Measurements from ENCODE around the gene RFX2.
"Not testable (repeated sequence)": the region's sequence is repeated elsewhere in the genome, so short reads cannot be mapped to it uniquely, and the experiment has no call there.

RFX2 gene

DNA sequence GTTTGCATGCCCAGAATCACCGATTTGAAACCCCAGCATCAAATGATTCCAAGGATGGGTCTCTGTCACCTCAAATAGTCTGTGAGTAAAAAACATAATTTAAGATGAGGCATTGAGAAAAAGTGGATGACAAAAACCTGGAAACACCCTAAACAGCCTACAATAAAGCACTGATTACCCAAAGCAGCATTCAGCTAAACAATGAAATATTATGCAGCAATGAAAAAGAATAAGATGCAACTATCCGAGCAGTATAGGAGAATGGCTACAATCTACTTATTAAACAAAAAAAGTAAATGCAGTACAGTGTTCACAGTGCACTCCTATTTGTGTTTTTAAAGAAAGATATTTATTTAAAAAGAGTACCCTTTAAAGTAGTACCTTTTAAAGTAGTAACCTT is 7.7 kb upstream of the RFX2 start:
- peaks cover 3% of the 10 kb centered on the region; the same call in 1 of the 2 replicates for H3K27me3 ChIP-seq (ENCODE audit: insufficient read depth, low read length)
- no peaks in the 10 kb centered on the region for H3K36me3 ChIP-seq (ENCODE audit: insufficient read depth, low read depth, low read length)
- no peaks in the 10 kb centered on the region for H3K9me3 ChIP-seq (ENCODE audit: insufficient read depth, low read depth, low read length)
- H3K9ac ChIP-seq (ENCODE audit: low read depth, low read length): no peak overlapping the region
- H3K4me3 ChIP-seq (ENCODE audit: low read length): no peak overlapping the region
- H3K4me1 ChIP-seq (ENCODE audit: insufficient read depth, low read length): no peaks in the 10 kb centered on the region
- H3K27ac ChIP-seq (ENCODE audit: low read length): no peak overlapping the region

DNA sequence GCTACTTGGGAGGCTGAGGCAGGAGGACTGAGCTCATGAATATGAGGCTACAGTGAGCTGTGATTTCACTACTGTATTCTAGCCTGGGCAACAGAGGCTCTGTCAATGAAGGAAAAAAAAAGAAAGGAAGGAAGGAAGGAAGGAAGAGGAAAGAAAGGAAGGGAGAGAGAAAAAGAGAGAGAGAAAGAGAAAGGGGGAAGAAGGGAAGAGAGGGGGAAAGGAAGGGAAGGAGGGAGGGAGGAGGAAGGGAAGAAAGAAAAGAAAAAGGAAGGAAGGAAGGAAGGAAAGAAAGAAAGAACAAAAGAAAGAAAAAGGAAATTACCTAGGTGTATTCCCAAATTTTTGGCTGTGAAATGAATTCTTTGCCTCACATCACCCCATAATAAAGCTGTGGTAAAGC is 7.2 kb upstream of the RFX2 start:
- Histone ChIP-seq H3K9ac (ENCODE audit: low read depth, low read length) (no peak overlapping the region), H3K27me3 (ENCODE audit: insufficient read depth, low read length) (peaks cover 3% of the 10 kb centered on the region; the same call in 1 of the 2 replicates)

DNA sequence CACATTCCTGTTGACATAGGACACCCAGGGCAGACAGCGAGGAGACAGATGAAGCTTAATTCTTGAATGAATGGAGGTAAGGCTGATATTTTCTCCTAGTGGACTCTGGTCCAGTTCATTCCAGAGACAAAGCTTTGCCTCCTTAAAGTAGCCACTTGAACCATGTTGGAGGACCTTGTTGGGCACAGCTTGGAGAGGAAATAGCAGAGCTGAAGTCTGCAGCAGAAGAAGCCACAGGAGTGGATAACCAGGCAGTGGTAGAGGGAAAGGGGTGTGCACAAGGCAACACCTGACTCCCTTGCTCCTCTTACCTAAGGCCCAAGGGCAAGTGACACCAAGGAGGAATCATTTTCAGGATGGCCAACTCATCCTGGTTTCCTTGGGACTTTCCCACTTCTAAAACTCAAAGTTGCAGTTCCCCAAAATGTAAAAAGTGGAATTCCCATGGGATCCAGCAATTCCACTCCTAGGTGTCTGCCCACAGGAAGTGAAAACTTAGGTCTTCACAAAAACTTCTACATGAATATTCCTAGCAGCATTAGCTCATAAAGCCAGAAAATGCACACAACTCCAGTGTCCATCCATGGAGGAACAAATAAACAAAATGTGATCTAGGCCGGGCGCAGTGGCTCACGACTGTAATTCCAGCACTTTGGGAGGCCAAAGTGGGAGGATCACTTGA is 6.6 kb upstream of the RFX2 start:
- Histone ChIP-seq H3K4me1 (ENCODE audit: insufficient read depth, low read length) (no peaks in the 10 kb centered on the region), H3K4me3 (ENCODE audit: low read length) (no peak overlapping the region), H3K27me3 (ENCODE audit: insufficient read depth, low read length) (peaks cover 3% of the 10 kb centered on the region; the same call in 1 of the 2 replicates), H3K9ac (ENCODE audit: low read depth, low read length) (no peak overlapping the region), H3K9me3 (ENCODE audit: insufficient read depth, low read depth, low read length) (no peaks in the 10 kb centered on the region), H3K36me3 (ENCODE audit: insufficient read depth, low read depth, low read length) (no peaks in the 10 kb centered on the region), H3K27ac (ENCODE audit: low read length) (no peak overlapping the region)

More for the DNA sequence above, 7.2 kb upstream of the RFX2 start:
- H3K9me3 ChIP-seq (ENCODE audit: insufficient read depth, low read depth, low read length): no peaks in the 10 kb centered on the region
- H3K27ac ChIP-seq (ENCODE audit: low read length): no peak overlapping the region
- H3K36me3 ChIP-seq (ENCODE audit: insufficient read depth, low read depth, low read length): no peaks in the 10 kb centered on the region
- H3K4me3 ChIP-seq (ENCODE audit: low read length): no peak overlapping the region
- H3K4me1 ChIP-seq (ENCODE audit: insufficient read depth, low read length): no peaks in the 10 kb centered on the region

DNA sequence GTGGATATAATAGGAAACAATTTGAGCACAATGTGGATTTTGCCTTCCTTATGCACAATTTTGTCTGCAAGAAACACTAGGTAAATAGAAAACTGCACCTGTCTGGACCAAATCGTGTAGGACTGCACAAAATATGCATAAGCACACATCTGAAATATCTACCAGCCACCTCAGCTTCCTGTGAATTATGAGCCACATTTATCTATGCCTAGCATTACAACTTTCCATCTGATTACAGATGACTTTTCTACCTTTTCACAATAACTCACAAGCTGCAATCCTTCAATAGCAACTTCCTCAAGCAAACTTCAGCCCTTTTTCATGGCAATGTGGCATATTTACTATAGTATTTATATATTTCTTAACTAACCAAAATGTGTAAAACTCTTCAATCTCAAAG is 5.7 kb upstream of the RFX2 start:
- no peaks in the 10 kb centered on the region for H3K9me3 ChIP-seq (ENCODE audit: insufficient read depth, low read depth, low read length)
- H3K36me3 ChIP-seq (ENCODE audit: insufficient read depth, low read depth, low read length): no peaks in the 10 kb centered on the region
- H3K27ac ChIP-seq (ENCODE audit: low read length): no peak overlapping the region
- H3K27me3 ChIP-seq (ENCODE audit: insufficient read depth, low read length): peaks cover 3% of the 10 kb centered on the region; the same call in 1 of the 2 replicates
- no peak overlapping the region for H3K9ac ChIP-seq (ENCODE audit: low read depth, low read length)
- no peaks in the 10 kb centered on the region for H3K4me1 ChIP-seq (ENCODE audit: insufficient read depth, low read length)
- H3K4me3 ChIP-seq (ENCODE audit: low read length): no peak overlapping the region

DNA sequence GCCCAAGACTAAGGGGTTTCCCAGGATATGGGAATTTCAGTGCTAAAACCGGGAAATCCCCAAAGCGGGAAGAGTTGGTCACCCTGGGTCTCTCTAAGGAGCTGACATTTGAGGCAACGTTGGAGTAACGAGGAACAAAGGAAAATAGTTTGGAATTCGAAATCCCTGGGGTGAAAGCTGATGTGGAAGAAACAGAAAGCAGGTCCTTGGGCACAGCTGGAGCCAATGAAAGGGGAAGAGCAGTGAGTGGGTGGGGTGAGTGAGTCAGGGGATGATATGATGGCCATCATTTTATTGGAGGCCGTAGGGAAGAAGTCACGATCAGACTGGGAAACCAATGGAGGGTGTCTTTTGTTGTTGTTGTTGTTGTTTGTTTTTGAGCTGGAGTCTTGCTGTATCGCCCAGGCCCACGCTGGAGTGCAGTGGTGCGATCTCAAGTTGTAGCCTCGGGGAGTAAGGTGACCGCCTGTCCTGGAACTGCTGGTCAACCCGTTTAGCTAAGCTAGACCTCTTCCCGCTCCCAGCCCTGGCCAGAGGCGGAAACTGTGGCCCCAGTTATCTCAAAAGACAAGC is 3.4 kb upstream of the RFX2 start:
- no peak overlapping the region for H3K9ac ChIP-seq (ENCODE audit: low read depth, low read length)
- no peak overlapping the region for H3K27ac ChIP-seq (ENCODE audit: low read length)
- peaks cover 6% of the 10 kb centered on the region; the same call in 1 of the 2 replicates for H3K4me1 ChIP-seq (ENCODE audit: insufficient read depth, low read length)
- no peaks in the 10 kb centered on the region for H3K36me3 ChIP-seq (ENCODE audit: insufficient read depth, low read depth, low read length)
- H3K4me3 ChIP-seq (ENCODE audit: low read length): no peak overlapping the region
- H3K27me3 ChIP-seq (ENCODE audit: insufficient read depth, low read length): peaks cover 17% of the 10 kb centered on the region
- H3K9me3 ChIP-seq (ENCODE audit: insufficient read depth, low read depth, low read length): no peaks in the 10 kb centered on the region

DNA sequence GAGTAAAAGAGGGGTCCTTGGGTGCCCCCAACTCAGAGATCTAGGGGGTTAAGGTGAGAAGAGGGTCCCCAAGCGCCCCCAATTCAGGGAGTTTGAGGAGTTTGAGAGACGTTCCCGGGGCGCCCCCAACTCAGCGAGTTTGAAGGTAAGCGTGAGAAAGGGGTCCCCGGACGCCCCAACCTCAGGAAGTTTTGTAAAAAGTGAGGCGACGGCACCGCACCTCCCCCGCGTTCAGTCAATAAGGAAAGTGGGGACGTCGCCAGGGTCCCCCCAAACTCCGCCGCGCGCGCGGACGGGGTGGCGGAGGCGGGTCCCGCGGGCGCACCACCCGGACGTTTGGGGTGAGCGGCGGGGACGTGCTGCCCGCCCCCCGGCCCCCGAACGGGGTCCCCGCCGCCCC is 353 bp downstream of the RFX2 start:
- H3K27ac ChIP-seq (ENCODE audit: low read length): no peak overlapping the region

DNA sequence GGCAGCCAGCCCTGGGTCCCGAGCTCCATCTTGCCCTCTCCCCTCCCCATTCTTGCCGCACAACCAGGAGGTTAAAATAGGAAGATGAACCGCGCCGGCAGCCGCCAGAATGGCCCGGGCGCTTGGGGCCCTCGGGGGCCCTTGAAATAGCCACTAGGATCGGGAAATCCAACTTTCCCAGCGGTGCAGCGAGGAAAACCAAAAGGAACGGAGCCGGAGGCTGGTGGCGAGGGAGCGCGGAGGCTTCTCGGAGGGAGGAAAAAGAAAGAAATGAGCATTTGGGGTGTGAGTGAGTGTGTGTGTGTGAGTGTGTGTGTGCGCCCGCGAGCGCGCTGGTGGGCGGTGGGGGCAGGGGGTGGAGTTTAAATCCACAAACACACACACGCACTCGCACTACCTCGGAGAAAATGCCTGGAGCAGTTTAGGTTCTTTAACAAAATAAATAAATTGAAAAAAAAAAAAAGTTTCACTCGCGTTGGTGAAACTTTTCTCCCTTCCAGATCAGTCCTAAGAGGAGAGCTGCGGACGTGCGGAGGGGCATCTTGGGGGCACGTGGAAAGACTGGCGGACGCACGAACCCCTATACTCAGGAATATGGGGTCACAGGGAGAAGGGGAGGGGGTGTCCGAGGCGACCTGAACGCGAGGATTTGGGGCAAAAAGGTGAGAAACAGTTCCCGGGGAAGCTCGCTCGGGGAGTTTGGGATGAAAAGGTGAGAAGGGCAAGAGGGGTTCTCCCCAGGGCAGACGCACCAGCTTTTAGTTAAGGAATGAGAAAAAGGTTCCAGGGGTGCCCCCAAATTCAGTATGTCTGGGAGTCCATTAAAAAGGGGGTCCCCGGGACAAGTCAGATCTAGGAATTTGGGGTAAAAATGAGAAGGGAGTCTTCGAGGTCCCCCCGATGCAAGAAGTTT is 1.3 kb downstream of the RFX2 start:
- H3K27me3 ChIP-seq (ENCODE audit: insufficient read depth, low read length): peaks cover 26% of the 10 kb centered on the region
- peaks cover 6% of the 10 kb centered on the region; the same call in 1 of the 2 replicates for H3K4me1 ChIP-seq (ENCODE audit: insufficient read depth, low read length)
- H3K27ac ChIP-seq (ENCODE audit: low read length): no peak overlapping the region
- H3K4me3 ChIP-seq (ENCODE audit: low read length): peak overlapping the region; percentile 68
- no peaks in the 10 kb centered on the region for H3K36me3 ChIP-seq (ENCODE audit: insufficient read depth, low read depth, low read length)
- H3K9ac ChIP-seq (ENCODE audit: low read depth, low read length): peak overlapping the region; percentile 41; the same call in 1 of the 2 replicates
- no peaks in the 10 kb centered on the region for H3K9me3 ChIP-seq (ENCODE audit: insufficient read depth, low read depth, low read length)

More for the DNA sequence above, 353 bp downstream of the RFX2 start:
- no peaks in the 10 kb centered on the region for H3K36me3 ChIP-seq (ENCODE audit: insufficient read depth, low read depth, low read length)
- no peak overlapping the region for H3K9ac ChIP-seq (ENCODE audit: low read depth, low read length)
- H3K4me1 ChIP-seq (ENCODE audit: insufficient read depth, low read length): peaks cover 6% of the 10 kb centered on the region; the same call in 1 of the 2 replicates
- H3K27me3 ChIP-seq (ENCODE audit: insufficient read depth, low read length): peaks cover 26% of the 10 kb centered on the region
- H3K4me3 ChIP-seq (ENCODE audit: low read length): peak overlapping the region; percentile 68; the same call in 1 of the 2 replicates
- H3K9me3 ChIP-seq (ENCODE audit: insufficient read depth, low read depth, low read length): no peaks in the 10 kb centered on the region

DNA sequence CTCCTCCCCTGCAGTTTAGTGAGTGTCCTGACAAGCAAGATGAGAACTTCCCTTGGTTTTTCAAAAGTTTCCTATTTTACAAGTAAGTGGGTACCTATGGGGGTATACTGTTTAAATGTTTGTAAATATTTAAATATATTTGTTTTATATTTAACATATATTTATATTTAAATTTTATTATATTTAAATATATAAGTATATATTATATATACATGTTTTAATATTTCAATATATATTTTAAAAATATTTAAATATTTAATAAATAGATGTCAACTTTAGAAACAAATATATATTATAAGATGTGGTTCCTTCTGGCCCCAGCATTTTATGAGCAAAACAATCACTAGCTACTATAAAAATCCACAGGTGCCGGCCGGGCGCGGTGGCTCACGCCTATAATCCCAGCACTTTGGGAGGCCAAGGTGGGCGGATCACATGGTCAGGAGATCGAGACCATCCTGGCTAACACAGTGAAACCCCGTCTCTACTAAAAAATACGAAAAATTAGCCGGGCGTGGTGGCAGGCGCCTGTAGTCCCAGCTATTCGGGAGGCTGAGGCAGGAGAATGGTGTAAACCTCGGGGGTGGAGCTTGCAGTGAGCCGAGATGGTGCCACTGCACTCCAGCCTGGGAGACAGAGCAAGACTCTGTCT is 3.5 kb downstream of the RFX2 start:
- H3K4me3 ChIP-seq (ENCODE audit: low read length); H3K36me3 ChIP-seq (ENCODE audit: insufficient read depth, low read depth, low read length); H3K27ac ChIP-seq (ENCODE audit: low read length); H3K4me1 ChIP-seq (ENCODE audit: insufficient read depth, low read length); H3K9me3 ChIP-seq (ENCODE audit: insufficient read depth, low read depth, low read length); H3K9ac ChIP-seq (ENCODE audit: low read depth, low read length): not testable (repeated sequence)
- H3K27me3 ChIP-seq (ENCODE audit: insufficient read depth, low read length): peaks cover 26% of the 10 kb centered on the region

DNA sequence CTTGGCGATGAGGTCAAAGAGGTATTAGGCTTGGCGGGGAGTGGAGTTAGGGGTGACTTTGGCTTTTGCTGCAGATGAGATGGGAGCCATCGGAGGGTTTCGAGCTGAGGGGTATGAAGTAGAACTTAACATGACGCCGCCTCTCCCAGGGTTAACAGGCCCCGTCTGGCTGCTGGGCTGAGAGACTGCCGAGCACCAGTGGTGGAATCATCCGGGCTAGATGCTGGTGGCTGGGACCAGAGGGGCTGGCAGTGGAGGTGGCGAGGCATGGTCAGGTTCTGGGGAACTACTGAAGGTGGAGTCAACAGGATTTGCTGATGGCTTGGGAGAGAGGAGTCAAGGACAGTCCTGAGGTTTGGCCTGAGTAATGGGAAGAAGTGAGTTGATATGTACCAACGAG is 4.9 kb downstream of the RFX2 start:
- H3K9me3 ChIP-seq (ENCODE audit: insufficient read depth, low read depth, low read length): no peaks in the 10 kb centered on the region
- H3K4me3 ChIP-seq (ENCODE audit: low read length): no peak overlapping the region
- H3K27me3 ChIP-seq (ENCODE audit: insufficient read depth, low read length): peaks cover 26% of the 10 kb centered on the region
- peaks cover 6% of the 10 kb centered on the region; the same call in 1 of the 2 replicates for H3K4me1 ChIP-seq (ENCODE audit: insufficient read depth, low read length)
- H3K9ac ChIP-seq (ENCODE audit: low read depth, low read length): no peak overlapping the region
- no peak overlapping the region for H3K27ac ChIP-seq (ENCODE audit: low read length)
- H3K36me3 ChIP-seq (ENCODE audit: insufficient read depth, low read depth, low read length): no peaks in the 10 kb centered on the region

DNA sequence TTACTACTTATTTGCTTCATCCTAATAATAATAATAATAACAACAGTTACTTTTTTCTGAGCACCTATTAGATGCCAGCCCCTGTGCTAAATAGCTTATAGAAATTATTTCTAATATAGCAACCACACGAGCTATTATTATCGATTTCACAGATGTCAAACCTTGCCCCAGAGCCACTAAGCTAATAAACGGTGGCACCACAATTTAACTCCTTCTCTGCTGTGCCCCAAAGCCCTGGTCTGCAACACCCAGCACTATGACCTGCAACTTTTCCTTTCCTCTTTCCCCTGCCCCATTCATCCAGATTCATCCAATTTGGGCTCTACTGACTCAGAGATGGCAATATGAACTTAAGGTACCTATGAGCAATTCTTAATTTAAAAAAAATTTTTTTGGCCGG is 6.4 kb downstream of the RFX2 start:
- no peaks in the 10 kb centered on the region; the same call in 1 of the 2 replicates for H3K4me1 ChIP-seq (ENCODE audit: insufficient read depth, low read length)
- H3K9me3 ChIP-seq (ENCODE audit: insufficient read depth, low read depth, low read length): no peaks in the 10 kb centered on the region
- no peak overlapping the region for H3K4me3 ChIP-seq (ENCODE audit: low read length)
- peaks cover 14% of the 10 kb centered on the region for H3K27me3 ChIP-seq (ENCODE audit: insufficient read depth, low read length)
- H3K36me3 ChIP-seq (ENCODE audit: insufficient read depth, low read depth, low read length): no peaks in the 10 kb centered on the region
- H3K27ac ChIP-seq (ENCODE audit: low read length): no peak overlapping the region
- H3K9ac ChIP-seq (ENCODE audit: low read depth, low read length): no peak overlapping the region

DNA sequence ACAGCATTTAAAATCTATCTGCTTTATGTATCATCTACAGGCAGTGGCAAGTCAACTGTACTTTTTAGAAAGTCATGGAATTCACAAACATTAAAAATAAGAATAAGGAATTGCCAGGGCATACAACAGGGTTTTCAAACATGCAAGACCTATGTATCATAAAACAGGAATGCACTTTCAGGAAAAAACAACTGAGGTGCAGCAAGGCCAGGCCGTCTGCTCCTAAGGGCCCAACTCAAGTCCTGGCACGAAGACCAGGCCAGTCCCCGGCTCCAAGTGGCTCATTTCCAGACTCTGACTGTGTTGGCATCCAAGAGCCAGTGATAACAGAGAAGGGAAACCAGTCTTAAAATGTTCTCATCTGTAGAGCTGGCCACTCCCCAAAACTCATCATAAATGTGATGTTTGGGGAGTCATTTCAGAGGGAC is 7.1 kb downstream of the RFX2 start:
- Histone ChIP-seq H3K4me1 (ENCODE audit: insufficient read depth, low read length) (no peaks in the 10 kb centered on the region; the same call in 1 of the 2 replicates), H3K4me3 (ENCODE audit: low read length) (no peak overlapping the region), H3K36me3 (ENCODE audit: insufficient read depth, low read depth, low read length) (no peaks in the 10 kb centered on the region), H3K9ac (ENCODE audit: low read depth, low read length) (no peak overlapping the region), H3K9me3 (ENCODE audit: insufficient read depth, low read depth, low read length) (no peaks in the 10 kb centered on the region), H3K27ac (ENCODE audit: low read length) (no peak overlapping the region), H3K27me3 (ENCODE audit: insufficient read depth, low read length) (peaks cover 7% of the 10 kb centered on the region)

All from iPS-20b (cell line).